ENCODE results near the gene UBE2E1. TPM values are rescaled to one million over a fixed set of nuclear protein-coding genes. Genes with fewer than 3 reads are reported as not detected.
"Not testable (repeated sequence)": the region's sequence is repeated elsewhere in the genome, so short reads cannot be mapped to it uniquely, and the experiment has no call there.

The UBE2E1 gene
- total RNA-seq, 1 experiment from 2014 or later: 74.3 TPM

GRCh38 chr3:23877329-23877980, 71.7 kb downstream of the UBE2E1 start:
- DNase-seq: no peak
- Mint-ChIP-seq H3K27ac (ENCODE audit: unreplicated experiment) (no peak overlapping the region), H3K9me3 (ENCODE audit: low read depth, unreplicated experiment) (no peaks in the 10 kb centered on the region), H3K36me3 (ENCODE audit: insufficient read depth, unreplicated experiment) (peaks cover 14% of the 10 kb centered on the region), H3K4me1 (ENCODE audit: low read depth, unreplicated experiment) (no peaks in the 10 kb centered on the region), H3K4me3 (ENCODE audit: low read depth, unreplicated experiment) (no peak overlapping the region), H3K27me3 (ENCODE audit: unreplicated experiment) (no peaks in the 10 kb centered on the region)
- CTCF ChIA-PET: no interaction called here
- TF ChIP-seq CTCF (IDR thresholded peaks at IDR 0.05; ENCODE audit: unreplicated experiment): no peak
- no TSS peak for BruUV-seq (replicated peaks)
- intact Hi-C loops (cut with micrococcal nuclease; ENCODE audit: unreplicated experiment): no loop called here

- no peak for DNase-seq
- BruUV-seq (replicated peaks): no TSS peak
- Mint-ChIP-seq H3K27me3 (ENCODE audit: unreplicated experiment) (no peaks in the 10 kb centered on the region), H3K27ac (ENCODE audit: unreplicated experiment) (no peak overlapping the region), H3K9me3 (ENCODE audit: low read depth, unreplicated experiment) (no peaks in the 10 kb centered on the region), H3K36me3 (ENCODE audit: insufficient read depth, unreplicated experiment) (peaks cover 15% of the 10 kb centered on the region), H3K4me1 (ENCODE audit: low read depth, unreplicated experiment) (no peaks in the 10 kb centered on the region), H3K4me3 (ENCODE audit: low read depth, unreplicated experiment) (no peak overlapping the region)
- CTCF ChIA-PET: no interaction called here
- TF ChIP-seq CTCF (IDR thresholded peaks at IDR 0.05; ENCODE audit: unreplicated experiment): no peak
- intact Hi-C loops (cut with micrococcal nuclease; ENCODE audit: unreplicated experiment): no loop called here
Measured at GRCh38 chr3:23879485-23879884, 73.7 kb downstream of the UBE2E1 start.

GRCh38 chr3:23880703-23881339, 75.1 kb downstream of the UBE2E1 start:
- Mint-ChIP-seq H3K27me3 (ENCODE audit: unreplicated experiment) (no peaks in the 10 kb centered on the region), H3K4me1 (ENCODE audit: low read depth, unreplicated experiment) (no peaks in the 10 kb centered on the region), H3K36me3 (ENCODE audit: insufficient read depth, unreplicated experiment) (peaks cover 11% of the 10 kb centered on the region), H3K27ac (ENCODE audit: unreplicated experiment) (no peak overlapping the region), H3K4me3 (ENCODE audit: low read depth, unreplicated experiment) (no peak overlapping the region), H3K9me3 (ENCODE audit: low read depth, unreplicated experiment) (no peaks in the 10 kb centered on the region)
- CTCF ChIA-PET: no interaction called here
- no peak for DNase-seq
- no peak for TF ChIP-seq CTCF (IDR thresholded peaks at IDR 0.05; ENCODE audit: unreplicated experiment)
- intact Hi-C loops (cut with micrococcal nuclease; ENCODE audit: unreplicated experiment): no loop called here
- no TSS peak for BruUV-seq (replicated peaks)

GRCh38 chr3:23881993-23882392, 76.2 kb downstream of the UBE2E1 start:
- peaks cover 11% of the 10 kb centered on the region for H3K36me3 Mint-ChIP-seq (ENCODE audit: insufficient read depth, unreplicated experiment)
- DNase-seq; H3K4me3 Mint-ChIP-seq (ENCODE audit: low read depth, unreplicated experiment); intact Hi-C loops (cut with micrococcal nuclease; ENCODE audit: unreplicated experiment); BruUV-seq (replicated peaks); H3K4me1 Mint-ChIP-seq (ENCODE audit: low read depth, unreplicated experiment); H3K27ac Mint-ChIP-seq (ENCODE audit: unreplicated experiment); H3K27me3 Mint-ChIP-seq (ENCODE audit: unreplicated experiment); H3K9me3 Mint-ChIP-seq (ENCODE audit: low read depth, unreplicated experiment): not testable (repeated sequence)
- CTCF ChIA-PET: interaction anchor here (1.1 kb wide), 1 partner anchor 16 kb away, joined by 3 read pairs; no protein-coding TSS in a partner anchor

- Mint-ChIP-seq H3K27me3 (ENCODE audit: unreplicated experiment) (no peaks in the 10 kb centered on the region), H3K36me3 (ENCODE audit: insufficient read depth, unreplicated experiment) (peaks cover 11% of the 10 kb centered on the region), H3K4me3 (ENCODE audit: low read depth, unreplicated experiment) (no peak overlapping the region), H3K4me1 (ENCODE audit: low read depth, unreplicated experiment) (no peaks in the 10 kb centered on the region), H3K9me3 (ENCODE audit: low read depth, unreplicated experiment) (no peaks in the 10 kb centered on the region), H3K27ac (ENCODE audit: unreplicated experiment) (no peak overlapping the region)
- intact Hi-C loops (cut with micrococcal nuclease; ENCODE audit: unreplicated experiment): no loop called here
- CTCF ChIA-PET: interaction anchor here (1.1 kb wide), 1 partner anchor 16 kb away, joined by 3 read pairs; no protein-coding TSS in a partner anchor
- TF ChIP-seq CTCF (IDR thresholded peaks at IDR 0.05; ENCODE audit: unreplicated experiment): no peak
- BruUV-seq (replicated peaks): no TSS peak
- DNase-seq: no peak
Measured at GRCh38 chr3:23882487-23882918, 76.7 kb downstream of the UBE2E1 start.

All from Calu3 (cell line).